H1 (cell line): Measurements from ENCODE around the gene P4HB. TPM values are rescaled to one million over a fixed set of nuclear protein-coding genes. Genes with fewer than 3 reads are reported as not detected.

Experiments used
- CTCF ChIA-PET: fragments of 300-600 bp; sonication (Branson Sonifier 250); formaldehyde crosslinking; loops from one replicate; lab custom pipeline; 2021; ENCODE audit not compliant: partially characterized antibody; lab: Charles Lee
- POLR2A ChIA-PET: fragments of 300-600 bp; sonication (Branson Sonifier 250); formaldehyde crosslinking; loops from one replicate; lab custom pipeline; 2021; ENCODE audit warnings: inconsistent platforms; ENCODE audit not compliant: partially characterized antibody; lab: Charles Lee
- DNase-seq, 2 experiments: peaks; one replicate each; pipeline versions ENCODE4 v3.0.0 to v3.0.0-alpha.2; 2010 to 2022; ENCODE audit warnings: low spot score in 2 of 2, low read depth in 1 of 2, mixed read lengths in 1 of 2
- FAIRE-seq: peaks from 2 replicates; lab custom pipeline; 2011; peaks lifted over from hg19 to GRCh38; lab: Jason Lieb, UNC
- H2AFZ ChIP-seq: 2 replicates; pipeline ENCODE4 v1.8.1; 2012; ENCODE audit warnings: low read length, inconsistent platforms
- H2AK5ac ChIP-seq: 2 replicates; pipeline ENCODE4 v1.6.1; 2013; ENCODE audit warnings: low read depth, low read length
- H2BK120ac ChIP-seq: replicated peaks from 2 replicates; pipeline ENCODE3; 2013; ENCODE audit warnings: low read depth, low read length, inconsistent platforms
- H2BK12ac ChIP-seq: 2 replicates; pipeline ENCODE4 v1.6.1; 2013; ENCODE audit warnings: low read depth, low read length
- H2BK15ac ChIP-seq: 2 replicates; pipeline ENCODE4 v1.6.1; 2013; ENCODE audit warnings: low read length
- H2BK20ac ChIP-seq: 2 replicates; pipeline ENCODE4 v1.6.1; 2013; ENCODE audit warnings: low read length
- H2BK5ac ChIP-seq: 2 replicates; pipeline ENCODE4 v1.6.1; 2013; ENCODE audit warnings: low read depth, low read length
- H3K14ac ChIP-seq: 2 replicates; pipeline ENCODE4 v1.6.1; 2013; ENCODE audit warnings: inconsistent platforms; ENCODE audit not compliant: insufficient read length
- H3K18ac ChIP-seq: 2 replicates; pipeline ENCODE4 v1.6.1; 2013; ENCODE audit warnings: low read length; ENCODE audit errors: extremely low read depth
- H3K23ac ChIP-seq: 2 replicates; pipeline ENCODE4 v1.6.1; 2013; ENCODE audit warnings: inconsistent platforms; ENCODE audit not compliant: insufficient read length
- H3K23me2 ChIP-seq: 2 replicates; pipeline ENCODE4 v1.6.1; 2013; ENCODE audit warnings: low read depth, low read length
- H3K27ac ChIP-seq: 2 replicates; pipeline ENCODE4 v1.6.1; 2011; ENCODE audit warnings: low read depth, low read length, inconsistent platforms
- H3K27me3 ChIP-seq, 4 experiments: replicated peaks in 1 of 4; 1 replicate in 1 of 4; 2 replicates in 3 of 4; pipeline versions ENCODE4 v1.6.1 to v1.8.1; 2011 to 2013; ENCODE audit warnings: low read length in 3 of 4, mild to moderate bottlenecking in 3 of 4, inconsistent platforms in 2 of 4, mixed read lengths in 2 of 4, moderate library complexity in 1 of 4; ENCODE audit not compliant: control insufficient read depth in 3 of 4, insufficient read depth in 3 of 4; ENCODE audit errors: extremely low read depth in 1 of 4
- H3K36me3 ChIP-seq, 4 experiments: 2 replicates each; pipeline versions ENCODE4 v1.6.1 to v1.8.1; 2011 to 2013; ENCODE audit warnings: mild to moderate bottlenecking in 4 of 4, low read length in 3 of 4, moderate library complexity in 2 of 4, control low read depth in 1 of 4, inconsistent platforms in 1 of 4; ENCODE audit not compliant: insufficient read depth in 4 of 4, control insufficient read depth in 2 of 4
- H3K4ac ChIP-seq: replicated peaks from 2 replicates; pipeline ENCODE3; 2013; ENCODE audit warnings: low read length, low read depth, mixed read lengths, inconsistent platforms; ENCODE audit not compliant: insufficient read length
- H3K4me1 ChIP-seq, 4 experiments: replicated peaks in 1 of 4; 1 replicate in 1 of 4; 2 replicates in 3 of 4; pipeline versions ENCODE4 v1.6.1 to v1.8.1; 2011 to 2013; ENCODE audit warnings: low read length in 3 of 4, inconsistent platforms in 2 of 4, mixed read lengths in 1 of 4; ENCODE audit not compliant: insufficient read depth in 4 of 4, control insufficient read depth in 3 of 4
- H3K4me2 ChIP-seq, 2 experiments: 2 replicates each; pipeline versions ENCODE4 v1.6.1 to v1.8.1; 2011 to 2013; ENCODE audit warnings: low read depth in 2 of 2, low read length in 2 of 2, control low read depth in 1 of 2, inconsistent platforms in 1 of 2, mild to moderate bottlenecking in 1 of 2; ENCODE audit not compliant: insufficient read depth in 1 of 2
- H3K4me3 ChIP-seq, 4 experiments: fragments of 200-600, 300-600 bp in 1 of 4; sonication (generic), shearing (Covaris generic), sonication (Bioruptor Twin) in 1 of 4; 2 replicates each; pipeline versions ENCODE4 v1.5.1 to v1.8.1; 2011 to 2016; ENCODE audit warnings: low read length in 4 of 4, low read depth in 3 of 4, control low read depth in 2 of 4, inconsistent platforms in 2 of 4, mild to moderate bottlenecking in 2 of 4, mixed read lengths in 1 of 4, moderate library complexity in 1 of 4; ENCODE audit not compliant: insufficient read depth in 2 of 4; ENCODE audit errors: extremely low read depth in 1 of 4
- H3K56ac ChIP-seq: replicated peaks from 2 replicates; pipeline ENCODE3; 2013; ENCODE audit warnings: low read depth, mild to moderate bottlenecking, mixed read lengths, low read length, inconsistent platforms; ENCODE audit not compliant: insufficient read length
- H3K79me1 ChIP-seq: 2 replicates; pipeline ENCODE4 v1.6.1; 2013; ENCODE audit warnings: low read depth, low read length, control low read depth
- H3K79me2 ChIP-seq, 2 experiments: 2 replicates each; pipeline versions ENCODE4 v1.6.1 to v1.8.1; 2012 to 2013; ENCODE audit warnings: low read length in 2 of 2, mild to moderate bottlenecking in 2 of 2, inconsistent platforms in 1 of 2; ENCODE audit not compliant: insufficient read depth in 2 of 2, control insufficient read depth in 1 of 2
- H3K9ac ChIP-seq, 4 experiments: replicated peaks in 1 of 4; 1 replicate in 1 of 4; 2 replicates in 3 of 4; pipeline versions ENCODE4 v1.6.1 to v1.8.1; 2011 to 2013; ENCODE audit warnings: low read depth in 3 of 4, low read length in 3 of 4, control low read depth in 2 of 4, mild to moderate bottlenecking in 2 of 4, moderate library complexity in 2 of 4, inconsistent platforms in 1 of 4; ENCODE audit errors: extremely low read depth in 1 of 4
- H3K9me3 ChIP-seq, 2 experiments: 2 replicates each; pipeline versions ENCODE4 v1.6.1 to v1.8.1; 2012 to 2013; ENCODE audit warnings: mild to moderate bottlenecking in 2 of 2, moderate library complexity in 2 of 2, control low read depth in 1 of 2, inconsistent platforms in 1 of 2, low read depth in 1 of 2, low read length in 1 of 2, mixed read lengths in 1 of 2; ENCODE audit not compliant: insufficient read depth in 2 of 2
- H4K20me1 ChIP-seq, 2 experiments: replicated peaks in 1 of 2; 2 replicates each; pipeline versions ENCODE3 to v1.8.1; 2011 to 2013; ENCODE audit warnings: inconsistent platforms in 2 of 2, low read length in 2 of 2, mild to moderate bottlenecking in 1 of 2; ENCODE audit not compliant: insufficient read depth in 2 of 2, control insufficient read depth in 1 of 2
- H4K5ac ChIP-seq: 2 replicates; pipeline ENCODE4 v1.6.1; 2013; ENCODE audit warnings: low read length, low read depth, mixed read lengths, inconsistent platforms; ENCODE audit not compliant: insufficient read length
- H4K8ac ChIP-seq: 2 replicates; pipeline ENCODE4 v1.8.0; 2013; ENCODE audit warnings: mild to moderate bottlenecking, moderate library complexity, low read length, inconsistent platforms; ENCODE audit not compliant: insufficient read depth; ENCODE audit errors: extremely low read depth
- H4K91ac ChIP-seq: replicated peaks from 2 replicates; pipeline ENCODE3; 2013; ENCODE audit warnings: low read length, mixed read lengths, inconsistent platforms; ENCODE audit not compliant: insufficient read length
- CBX5 ChIP-seq: fragments of 300-800, 300-1000 bp; sonication (generic); IDR thresholded peaks from 2 replicates; pipeline ENCODE4 v1.7.1; 2016; ENCODE audit warnings: antibody characterized with exemption, low read length, low read depth
- CHD1 ChIP-seq: IDR thresholded peaks from 2 replicates; pipeline ENCODE4 v1.6.1; 2012; ENCODE audit warnings: low read depth, low read length, improper control_type of control experiment
- CREB1 ChIP-seq: IDR thresholded peaks from 2 replicates; pipeline ENCODE4 v1.6.1; 2012; ENCODE audit warnings: inconsistent platforms
- EZH2 ChIP-seq: fragments of 200-600 bp; sonication (generic); IDR thresholded peaks from 2 replicates; pipeline ENCODE4 v1.7.1; 2012; ENCODE audit warnings: low read depth, mild to moderate bottlenecking, moderate library complexity, low read length, inconsistent platforms; ENCODE audit not compliant: severe bottlenecking
- KDM4A ChIP-seq: IDR thresholded peaks from one replicate; pipeline ENCODE4 v1.7.1; 2012; ENCODE audit warnings: low read depth, mild to moderate bottlenecking, moderate library complexity, low read length, inconsistent platforms; ENCODE audit not compliant: severe bottlenecking
- SP2 ChIP-seq: IDR thresholded peaks from 2 replicates; pipeline ENCODE4 v1.6.1; 2012; ENCODE audit warnings: mild to moderate bottlenecking, low read length, inconsistent platforms
- TAF1 ChIP-seq: IDR thresholded peaks from 2 replicates; pipeline ENCODE4 v1.6.1; 2011; ENCODE audit warnings: mild to moderate bottlenecking, low read depth, low read length
- TAF7 ChIP-seq: optimal IDR thresholded peaks from 2 replicates; pipeline ENCODE3; 2011; ENCODE audit warnings: low read depth, mild to moderate bottlenecking, inconsistent platforms, low read length, moderate library complexity, borderline replicate concordance
- WGBS, 2 experiments: shearing (Covaris generic) in 1 of 2; methylation state at CpG; one replicate each; pipeline versions ENCODE4 v1.1.6 to v1.1.7; 2013 to 2015; ENCODE audit warnings: low lambda C conversion rate in 2 of 2, mixed read lengths in 2 of 2, inconsistent platforms in 1 of 2, low coverage in 1 of 2, missing lambda C conversion rate in 1 of 2; ENCODE audit not compliant: insufficient replicate concordance in 2 of 2, insufficient coverage in 1 of 2, insufficient read length in 1 of 2; ENCODE audit errors: extremely low coverage in 1 of 2, missing lambda C conversion rate in 1 of 2; 5-methylcytosine and 5-hydroxymethylcytosine counted together
- polyA plus RNA-seq, 7 experiments: library from polyadenylated mRNA; depleted of rRNA in 3 of 7; stranded (reverse) in 5 of 7; unstranded in 2 of 7; fragments of >200 nt in 5 of 7; fragments of 200-250 nt in 2 of 7; gene quantifications; 1 replicate in 5 of 7; 2 replicates in 1 of 7; 4 replicates in 1 of 7; pipeline versions ENCODE4 v1.2.1 to v1.2.3, GENCODE V29; 2011 to 2013; ENCODE audit warnings: missing spikeins in 2 of 7, mixed read lengths in 2 of 7
- total RNA-seq: library from RNA; stranded (reverse); fragmentation: NEBNext Ultra II Directional; extraction: Animal tissue kit (Norgen Biotek cat#: 25700); gene quantifications from 2 replicates; pipeline ENCODE4 v1.2.1, GENCODE V29; 2021

Gene P4HB
- total and polyA plus RNA-seq, 2 of the 8 experiments (the other 6 are each of a cell fraction or from before 2014, with no cell fraction given): 41.4 to 379 TPM

- no peak overlapping the region for H3K18ac ChIP-seq
- no peaks in the 10 kb centered on the region for H3K27me3 ChIP-seq
- H3K14ac ChIP-seq: no peak overlapping the region
- no peak overlapping the region for H2AFZ ChIP-seq
- H2BK20ac ChIP-seq: no peak overlapping the region
- no peak overlapping the region for H2BK15ac ChIP-seq
- peaks cover 0 to 1% of the 10 kb centered on the region in 2 experiments for H4K20me1 ChIP-seq
- no peak overlapping the region for H3K4ac ChIP-seq
- no peaks in the 10 kb centered on the region for H3K23me2 ChIP-seq
- WGBS, 2 experiments: 78% methylated on average over 7 of the region's 7 CpGs; no CpG with 5 or more reads in 1 of the 2 experiments
- H3K27ac ChIP-seq: no peak overlapping the region
- H2BK120ac ChIP-seq: no peak overlapping the region
- H3K23ac ChIP-seq: no peak overlapping the region
- no peak overlapping the region for H2AK5ac ChIP-seq
- no peaks in the 10 kb centered on the region for H3K79me2 ChIP-seq
- ChIA-PET CTCF (interaction anchor here (0.8 to 1.4 kb wide), 7 partner anchors 9 to 116 kb away, joined by 3 to 9 read pairs (median 5); no protein-coding TSS in a partner anchor), POLR2A (interaction anchor here (0.7 to 1.8 kb wide), 6 partner anchors 8 to 86 kb away, joined by 3 to 13 read pairs (median 4); no protein-coding TSS in a partner anchor)
- no peak overlapping the region for H4K5ac ChIP-seq
- H3K56ac ChIP-seq: no peak overlapping the region
- H4K91ac ChIP-seq: no peak overlapping the region
- FAIRE-seq (no peak), DNase-seq (no peak)
- no peaks in the 10 kb centered on the region for H3K36me3 ChIP-seq
- H3K9me3 ChIP-seq: no peaks in the 10 kb centered on the region
- no peak overlapping the region for H3K4me3 ChIP-seq
- no peaks in the 10 kb centered on the region for H3K79me1 ChIP-seq
- no peak overlapping the region for H3K4me2 ChIP-seq
- no peak overlapping the region for H2BK12ac ChIP-seq
- TF ChIP-seq CREB1: no peak
- TF ChIP-seq EZH2: no peak
- no peak for TF ChIP-seq TAF7
- TF ChIP-seq CHD1: no peak
- no peak for TF ChIP-seq KDM4A
- no peak for TF ChIP-seq CBX5
- TF ChIP-seq SP2: no peak
- TF ChIP-seq TAF1: no peak
- no peak overlapping the region; the same call in 1 of the 2 replicates for H4K8ac ChIP-seq
- peaks cover 0 to 7% (median 3%) of the 10 kb centered on the region in 4 experiments; a peak in 4 of 7 replicates for H3K4me1 ChIP-seq
- no peak overlapping the region for H2BK5ac ChIP-seq
- H3K9ac ChIP-seq: no peak overlapping the region
Measured at GRCh38 chr17:81817758-81818147, 42.6 kb downstream of the P4HB start.
